Panc1 (cell line): Measurements from ENCODE around the gene WDR26.

Source experiments
- TCF7L2 ChIP-seq: IDR thresholded peaks from 2 replicates; pipeline ENCODE4 v1.6.1; 2011; ENCODE audit warnings: mild to moderate bottlenecking, low read depth, low read length, inconsistent platforms
- TF ChIP-seq, protein P1 (sequence below): fragments of 450-650 bp; IDR thresholded peaks from 2 replicates; pipeline ENCODE4 v1.5.1; 2017; ENCODE audit warnings: mild to moderate bottlenecking

DNA sequence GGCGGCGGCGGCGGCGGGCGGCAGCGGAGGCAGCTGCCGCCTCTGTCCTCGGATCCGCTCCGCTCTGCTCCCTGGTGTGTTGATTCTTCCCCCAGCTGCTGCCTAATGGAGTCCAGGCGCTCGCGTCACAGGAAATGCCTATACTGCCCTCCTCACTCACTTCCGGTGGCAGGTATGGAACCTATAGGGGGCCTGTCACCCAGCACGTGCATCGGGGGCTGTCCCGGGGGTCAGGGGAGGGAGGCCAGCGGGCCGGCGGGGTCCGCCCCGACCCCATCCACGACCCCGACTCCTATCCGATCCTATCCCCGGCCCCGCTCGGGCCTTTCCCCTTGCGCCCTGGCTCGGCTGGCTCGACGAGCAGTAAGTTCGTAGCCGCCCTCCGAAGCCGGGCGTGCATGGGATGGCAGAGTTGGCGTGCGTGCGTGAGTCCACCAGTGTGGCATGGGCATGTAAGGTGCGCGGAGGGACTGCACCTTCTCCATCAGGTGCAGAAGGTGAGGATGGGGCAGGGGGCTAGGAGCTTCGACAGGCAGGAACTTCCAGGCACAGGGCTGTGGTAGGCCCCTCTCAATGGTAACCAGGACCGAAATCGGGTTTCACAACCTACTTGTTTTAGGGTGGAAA, at the start of gene WDR26:
- TF ChIP-seq, protein P1, sequence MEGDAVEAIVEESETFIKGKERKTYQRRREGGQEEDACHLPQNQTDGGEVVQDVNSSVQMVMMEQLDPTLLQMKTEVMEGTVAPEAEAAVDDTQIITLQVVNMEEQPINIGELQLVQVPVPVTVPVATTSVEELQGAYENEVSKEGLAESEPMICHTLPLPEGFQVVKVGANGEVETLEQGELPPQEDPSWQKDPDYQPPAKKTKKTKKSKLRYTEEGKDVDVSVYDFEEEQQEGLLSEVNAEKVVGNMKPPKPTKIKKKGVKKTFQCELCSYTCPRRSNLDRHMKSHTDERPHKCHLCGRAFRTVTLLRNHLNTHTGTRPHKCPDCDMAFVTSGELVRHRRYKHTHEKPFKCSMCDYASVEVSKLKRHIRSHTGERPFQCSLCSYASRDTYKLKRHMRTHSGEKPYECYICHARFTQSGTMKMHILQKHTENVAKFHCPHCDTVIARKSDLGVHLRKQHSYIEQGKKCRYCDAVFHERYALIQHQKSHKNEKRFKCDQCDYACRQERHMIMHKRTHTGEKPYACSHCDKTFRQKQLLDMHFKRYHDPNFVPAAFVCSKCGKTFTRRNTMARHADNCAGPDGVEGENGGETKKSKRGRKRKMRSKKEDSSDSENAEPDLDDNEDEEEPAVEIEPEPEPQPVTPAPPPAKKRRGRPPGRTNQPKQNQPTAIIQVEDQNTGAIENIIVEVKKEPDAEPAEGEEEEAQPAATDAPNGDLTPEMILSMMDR = no peak
- no peak for TF ChIP-seq TCF7L2
